Uterus (tissue), 2 donors: Measurements from ENCODE around the gene MAP3K14.

Source experiments
- CTCF ChIP-seq, 4 experiments: fragments of 200-600 bp in 2 of 4; fragments of 450-650 bp in 2 of 4; sonication (generic) in 2 of 4; IDR thresholded peaks; one replicate each; pipeline ENCODE4 v1.5.1; 2016 to 2019; ENCODE audit warnings: antibody characterized with exemption in 4 of 4, mild to moderate bottlenecking in 2 of 4, moderate library complexity in 1 of 4
- POLR2A ChIP-seq, 2 donors: fragments of 450-650 bp; IDR thresholded peaks; one replicate each; pipeline ENCODE4 v1.6.1; 2016; ENCODE audit warnings: antibody characterized with exemption in 2 of 2, mild to moderate bottlenecking in 1 of 2, moderate library complexity in 1 of 2

DNA sequence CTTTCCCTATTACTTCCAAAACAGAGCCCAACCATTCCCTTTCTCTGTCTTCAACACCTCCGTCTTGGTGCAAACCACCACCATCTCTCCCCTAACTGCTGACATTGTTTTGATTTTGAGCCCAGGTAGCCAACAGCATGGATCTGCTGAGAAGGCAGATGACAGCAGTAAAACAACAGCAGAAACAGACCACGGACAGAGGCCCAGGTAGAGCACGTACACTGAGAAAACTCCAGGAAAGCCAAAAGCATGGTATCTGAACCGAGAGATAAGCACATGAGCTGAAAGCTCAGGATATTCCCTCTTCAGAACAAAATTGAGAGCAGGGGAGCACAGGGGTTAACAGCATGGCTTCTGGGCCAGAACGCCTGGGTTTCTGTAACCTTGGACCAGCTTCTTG is 18.9 kb upstream of the MAP3K14 start:
- TF ChIP-seq CTCF (IDR thresholded peaks at IDR 0.05) (no peak), POLR2A (IDR thresholded peaks at IDR 0.05) (no peak)
